Breast epithelium (tissue), 4 donors: ENCODE data around the gene IGLL1. TPM values are rescaled to one million over a fixed set of nuclear protein-coding genes. Genes with fewer than 3 reads are reported as not detected.
"Not testable (repeated sequence)": the region's sequence is repeated elsewhere in the genome, so short reads cannot be mapped to it uniquely, and the experiment has no call there.

Experiments
- DNase-seq, 2 donors: peaks; one replicate each; pipeline ENCODE4 v3.0.0-alpha.2; 2019; ENCODE audit warnings: low spot score in 2 of 2
- H3K27ac ChIP-seq, 2 donors: fragments of 200-600 bp; sonication (generic) in 1 of 2; one replicate each; pipeline ENCODE4 v1.5.1; 2016 to 2019; ENCODE audit warnings: mild to moderate bottlenecking in 1 of 2
- H3K27me3 ChIP-seq, 2 donors: fragments of 200-600 bp; sonication (generic) in 1 of 2; one replicate each; pipeline versions ENCODE4 v1.5.1 to v1.6.0; 2017 to 2019; ENCODE audit warnings: control low read depth in 1 of 2, mild to moderate bottlenecking in 1 of 2
- H3K36me3 ChIP-seq: fragments of 200-600 bp; one replicate; pipeline ENCODE4 v1.5.1; 2019
- H3K4me1 ChIP-seq, 2 donors: fragments of 200-600 bp; sonication (generic); one replicate each; pipeline ENCODE4 v1.5.1; 2016 to 2019; ENCODE audit warnings: control low read depth in 1 of 2
- H3K4me3 ChIP-seq, 3 donors: fragments of 200-600 bp; sonication (generic); 1 replicate in 2 of 3; 2 replicates in 1 of 3; pipeline ENCODE4 v1.5.1; 2016 to 2019; ENCODE audit warnings: mild to moderate bottlenecking in 3 of 3, moderate library complexity in 2 of 3
- H3K9me3 ChIP-seq, 2 donors: fragments of 200-600 bp; sonication (generic) in 1 of 2; one replicate each; pipeline ENCODE4 v1.5.1; 2016 to 2019; ENCODE audit warnings: control low read depth in 1 of 2
- POLR2A ChIP-seq: fragments of 450-650 bp; IDR thresholded peaks from one replicate; pipeline ENCODE4 v1.6.1; 2016; ENCODE audit warnings: antibody characterized with exemption, mild to moderate bottlenecking, moderate library complexity
- POLR2AphosphoS5 ChIP-seq, 3 donors: sonication (generic); formaldehyde crosslinking; IDR thresholded peaks; one replicate each; pipeline ENCODE4 v1.6.1; 2017; ENCODE audit warnings: antibody characterized with exemption in 3 of 3
- intact Hi-C: fragments of 100-400 bp; cut with DNase I; formaldehyde crosslinking; loops from one replicate; pipeline ENCODE4 v1.15.1; 2023; ENCODE audit warnings: low total_unique reads
- total RNA-seq, 3 donors: library from RNA; depleted of rRNA; stranded (reverse); fragments of >200 nt; gene quantifications; one replicate each; pipeline ENCODE4 v1.1.0, GENCODE V29; 2016
- TF ChIP-seq, protein P1 (sequence below), 3 donors: fragments of 450-650 bp; IDR thresholded peaks; one replicate each; pipeline ENCODE4 v1.5.1; 2016 to 2017; ENCODE audit warnings: antibody characterized with exemption in 3 of 3, mild to moderate bottlenecking in 3 of 3, moderate library complexity in 3 of 3

IGLL1 gene
- total RNA-seq, 3 donors from 2014 or later: not detected

DNA sequence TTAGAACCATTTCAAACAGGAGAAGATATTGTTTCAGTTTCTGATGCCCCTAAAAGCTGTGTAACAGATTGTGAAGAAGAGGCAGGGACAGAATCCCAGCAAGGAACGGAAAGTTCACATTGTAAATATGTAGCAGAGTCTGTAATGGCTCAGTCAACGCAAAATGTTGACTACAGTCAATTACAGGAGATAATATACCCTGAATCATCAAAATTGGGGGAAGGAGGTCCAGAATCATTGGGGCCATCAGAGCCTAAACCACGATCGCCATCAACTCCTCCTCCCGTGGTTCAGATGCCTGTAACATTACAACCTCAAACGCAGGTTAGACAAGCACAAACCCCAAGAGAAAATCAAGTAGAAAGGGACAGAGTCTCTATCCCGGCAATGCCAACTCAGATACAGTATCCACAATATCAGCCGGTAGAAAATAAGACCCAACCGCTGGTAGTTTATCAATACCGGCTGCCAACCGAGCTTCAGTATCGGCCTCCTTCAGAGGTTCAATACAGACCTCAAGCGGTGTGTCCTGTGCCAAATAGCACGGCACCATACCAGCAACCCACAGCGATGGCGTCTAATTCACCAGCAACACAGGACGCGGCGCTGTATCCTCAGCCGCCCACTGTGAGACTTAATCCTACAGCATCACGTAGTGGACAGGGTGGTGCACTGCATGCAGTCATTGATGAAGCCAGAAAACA lies 40.8 kb downstream of the IGLL1 start:
- intact Hi-C loops: no loop called here
- Histone ChIP-seq H3K4me1 (no peaks in the 10 kb centered on the region), H3K9me3 (no peaks in the 10 kb centered on the region), H3K27me3 (no peaks in the 10 kb centered on the region), H3K4me3 (peak overlapping the region in 2 of 3 donors; percentile 1 to 39), H3K36me3 (no peaks in the 10 kb centered on the region), H3K27ac (peak overlapping the region; percentile 6 to 22)
- TF ChIP-seq, protein P1, sequence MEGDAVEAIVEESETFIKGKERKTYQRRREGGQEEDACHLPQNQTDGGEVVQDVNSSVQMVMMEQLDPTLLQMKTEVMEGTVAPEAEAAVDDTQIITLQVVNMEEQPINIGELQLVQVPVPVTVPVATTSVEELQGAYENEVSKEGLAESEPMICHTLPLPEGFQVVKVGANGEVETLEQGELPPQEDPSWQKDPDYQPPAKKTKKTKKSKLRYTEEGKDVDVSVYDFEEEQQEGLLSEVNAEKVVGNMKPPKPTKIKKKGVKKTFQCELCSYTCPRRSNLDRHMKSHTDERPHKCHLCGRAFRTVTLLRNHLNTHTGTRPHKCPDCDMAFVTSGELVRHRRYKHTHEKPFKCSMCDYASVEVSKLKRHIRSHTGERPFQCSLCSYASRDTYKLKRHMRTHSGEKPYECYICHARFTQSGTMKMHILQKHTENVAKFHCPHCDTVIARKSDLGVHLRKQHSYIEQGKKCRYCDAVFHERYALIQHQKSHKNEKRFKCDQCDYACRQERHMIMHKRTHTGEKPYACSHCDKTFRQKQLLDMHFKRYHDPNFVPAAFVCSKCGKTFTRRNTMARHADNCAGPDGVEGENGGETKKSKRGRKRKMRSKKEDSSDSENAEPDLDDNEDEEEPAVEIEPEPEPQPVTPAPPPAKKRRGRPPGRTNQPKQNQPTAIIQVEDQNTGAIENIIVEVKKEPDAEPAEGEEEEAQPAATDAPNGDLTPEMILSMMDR (IDR thresholded peaks at IDR 0.05): peak; percentile 94 to 97 (median 96)
- TF ChIP-seq POLR2AphosphoS5 (IDR thresholded peaks at IDR 0.05) (peak in 1 of 3 donors; percentile 42), POLR2A (no peak)
- DNase-seq: peak; percentile 78 to 81

DNA sequence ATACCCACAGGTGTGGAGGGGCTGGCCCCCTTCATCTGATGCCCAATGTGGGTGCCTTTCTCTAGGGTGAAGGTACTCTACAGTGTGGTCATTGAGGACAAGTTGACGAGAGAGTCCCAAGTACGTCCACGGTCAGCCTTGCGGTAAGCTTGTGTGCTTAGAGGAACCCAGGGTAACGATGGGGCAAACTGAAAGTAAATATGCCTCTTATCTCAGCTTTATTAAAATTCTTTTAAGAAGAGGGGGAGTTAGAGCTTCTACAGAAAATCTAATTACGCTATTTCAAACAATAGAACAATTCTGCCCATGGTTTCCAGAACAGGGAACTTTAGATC lies 41.4 kb downstream of the IGLL1 start:
- H3K9me3 ChIP-seq, H3K36me3 ChIP-seq, H3K4me1 ChIP-seq, DNase-seq, H3K4me3 ChIP-seq, intact Hi-C loops, H3K27me3 ChIP-seq: not testable (repeated sequence)
- H3K27ac ChIP-seq: peak overlapping the region; percentile 21 to 22

DNA sequence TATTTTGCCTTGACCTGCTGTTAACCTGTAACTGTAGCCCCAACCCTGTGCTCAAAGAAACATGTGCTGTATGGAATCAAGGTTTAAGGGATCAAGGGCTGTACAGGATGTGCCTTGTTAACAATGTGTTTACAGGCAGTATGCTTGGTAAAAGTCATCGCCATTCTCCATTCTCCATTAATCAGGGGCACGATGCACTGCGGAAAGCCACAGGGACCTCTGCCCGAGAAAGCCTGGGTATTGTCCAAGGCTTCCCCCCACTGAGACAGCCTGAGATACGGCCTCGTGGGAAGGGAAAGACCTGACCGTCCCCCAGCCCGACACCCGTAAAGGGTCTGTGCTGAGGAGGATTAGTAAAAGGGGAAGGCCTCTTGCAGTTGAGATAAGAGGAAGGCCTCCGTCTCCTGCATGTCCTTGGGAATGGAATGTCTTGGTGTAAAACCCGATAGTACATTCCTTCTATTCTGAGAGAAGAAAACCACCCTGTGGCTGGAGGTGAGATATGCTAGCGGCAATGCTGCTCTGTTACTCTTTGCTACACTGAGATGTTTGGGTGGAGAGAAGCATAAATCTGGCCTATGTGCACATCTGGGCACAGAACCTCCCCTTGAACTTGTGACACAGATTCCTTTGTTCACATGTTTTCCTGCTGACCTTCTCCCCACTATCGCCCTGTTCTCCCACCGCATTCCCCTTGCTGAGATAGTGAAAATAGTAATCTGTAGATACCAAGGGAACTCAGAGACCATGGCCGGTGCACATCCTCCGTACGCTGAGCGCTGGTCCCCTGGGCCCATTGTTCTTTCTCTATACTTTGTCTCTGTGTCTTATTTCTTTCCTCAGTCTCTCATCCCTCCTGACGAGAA lies 42.0 kb downstream of the IGLL1 start:
- H3K4me1 ChIP-seq, H3K4me3 ChIP-seq, H3K36me3 ChIP-seq, DNase-seq, intact Hi-C loops, H3K27me3 ChIP-seq, H3K9me3 ChIP-seq: not testable (repeated sequence)
- peak overlapping the region; percentile 21 to 22 for H3K27ac ChIP-seq

DNA sequence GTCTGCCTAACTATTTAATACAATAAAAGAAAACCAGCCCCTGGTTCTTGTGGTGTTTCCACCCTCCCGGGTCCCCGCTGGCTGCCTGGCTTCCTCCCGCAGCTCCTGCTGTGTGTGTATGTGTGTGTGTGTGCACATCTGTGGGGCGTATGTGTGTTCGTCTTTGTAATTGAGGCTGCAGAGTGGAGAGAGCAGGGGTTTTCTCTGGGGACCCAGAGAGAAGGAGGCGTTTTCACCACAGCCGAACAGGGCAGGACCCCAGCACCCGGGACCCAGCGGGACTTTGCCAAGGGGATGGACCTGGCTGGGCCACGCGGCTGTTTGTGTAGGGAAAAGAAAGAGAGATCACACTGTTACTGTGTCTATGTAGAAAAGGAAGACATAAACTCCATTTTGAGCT lies 42.7 kb downstream of the IGLL1 start:
- TF ChIP-seq POLR2AphosphoS5 (IDR thresholded peaks at IDR 0.05) (no peak), POLR2A (no peak)
- TF ChIP-seq, protein P1 (IDR thresholded peaks at IDR 0.05): no peak
- intact Hi-C loops: no loop called here
- H3K27me3 ChIP-seq: no peaks in the 10 kb centered on the region
- H3K36me3 ChIP-seq: no peaks in the 10 kb centered on the region
- no peaks in the 10 kb centered on the region for H3K9me3 ChIP-seq
- no peaks in the 10 kb centered on the region for H3K4me1 ChIP-seq
- H3K27ac ChIP-seq: no peak overlapping the region
- peak in 1 of 2 donors; percentile 47 for DNase-seq
- H3K4me3 ChIP-seq: no peak overlapping the region

DNA sequence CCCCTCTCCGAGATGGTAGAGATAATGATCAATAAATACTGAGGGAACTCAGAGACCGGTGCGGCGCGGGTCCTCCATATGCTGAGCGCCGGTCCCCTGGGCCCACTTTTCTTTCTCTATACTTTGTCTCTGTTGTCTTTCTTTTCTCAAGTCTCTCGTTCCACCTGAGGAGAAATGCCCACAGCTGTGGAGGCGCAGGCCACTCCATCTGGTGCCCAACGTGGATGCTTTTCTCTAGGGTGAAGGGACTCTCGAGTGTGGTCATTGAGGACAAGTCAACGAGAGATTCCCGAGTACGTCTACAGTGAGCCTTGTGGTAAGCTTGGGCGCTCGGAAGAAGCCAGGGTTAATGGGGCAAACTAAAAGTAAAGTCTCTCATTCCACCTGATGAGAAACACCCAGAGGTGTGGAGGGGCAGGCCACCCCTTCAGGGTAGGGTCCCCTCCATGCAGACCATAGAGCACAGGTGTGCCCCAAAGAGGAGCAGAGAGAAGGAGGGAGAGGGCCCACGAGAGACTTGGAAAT lies 43.2 kb downstream of the IGLL1 start:
- Histone ChIP-seq H3K27me3 (no peaks in the 10 kb centered on the region), H3K27ac (no peak overlapping the region), H3K9me3 (no peaks in the 10 kb centered on the region), H3K4me1 (no peaks in the 10 kb centered on the region), H3K36me3 (no peaks in the 10 kb centered on the region), H3K4me3 (no peak overlapping the region)
- TF ChIP-seq, protein P1 (IDR thresholded peaks at IDR 0.05): no peak
- no peak for TF ChIP-seq POLR2AphosphoS5 (IDR thresholded peaks at IDR 0.05)
- no peak for TF ChIP-seq POLR2A
- intact Hi-C loops: no loop called here
- peak in 1 of 2 donors; percentile 17 for DNase-seq

DNA sequence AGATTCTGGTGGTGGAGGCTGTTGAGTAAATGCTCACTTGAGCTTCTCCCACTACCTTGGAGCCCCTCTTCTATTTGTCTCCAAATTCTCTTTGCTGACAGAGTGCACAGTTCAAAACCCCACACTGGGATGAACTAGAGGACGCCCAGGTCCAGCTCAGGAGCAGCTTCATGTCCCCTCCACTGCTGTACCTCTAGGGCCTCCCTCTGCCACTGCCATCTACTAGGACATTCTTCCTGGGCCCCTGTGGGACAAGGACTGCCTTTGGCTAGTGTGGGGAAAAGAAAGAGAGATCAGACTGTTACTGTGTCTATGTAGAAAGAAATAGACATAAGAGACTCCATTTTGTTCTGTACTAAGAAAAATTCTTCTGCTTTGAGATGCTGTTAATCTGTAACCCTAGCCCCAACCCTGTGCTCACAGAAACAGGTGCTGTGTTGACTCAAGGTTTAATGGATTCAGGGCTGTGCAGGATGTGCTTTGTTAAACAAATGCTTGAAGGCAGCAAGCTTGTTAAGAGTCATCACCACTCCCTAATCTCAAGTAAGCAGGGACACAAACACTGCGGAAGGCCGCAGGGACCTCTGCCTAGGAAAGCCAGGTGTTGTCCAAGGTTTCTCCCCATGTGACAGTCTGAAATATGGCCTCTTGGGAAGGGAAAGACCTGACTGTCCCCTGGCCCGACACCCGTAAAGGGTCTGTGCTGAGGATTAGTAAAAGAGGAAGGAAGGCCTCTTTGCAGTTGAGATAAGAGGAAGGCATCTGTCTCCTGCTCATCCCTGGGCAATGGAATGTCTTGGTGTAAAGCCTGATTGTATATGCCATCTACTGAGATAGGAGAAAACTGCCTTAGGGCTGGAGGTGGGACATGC lies 44.1 kb downstream of the IGLL1 start:
- intact Hi-C loops: not testable (repeated sequence)

More for the DNA sequence above, 44.1 kb downstream of the IGLL1 start:
- not testable (repeated sequence) for H3K9me3 ChIP-seq, H3K27me3 ChIP-seq, H3K36me3 ChIP-seq, H3K4me1 ChIP-seq, H3K4me3 ChIP-seq, H3K27ac ChIP-seq
- DNase-seq: peak in 1 of 2 donors; percentile 38
